ENCODE results near the gene GSC2.
"Not testable (repeated sequence)": the region's sequence is repeated elsewhere in the genome, so short reads cannot be mapped to it uniquely, and the experiment has no call there.

The GSC2 gene

GRCh38 chr22:19167106-19167869 is 17.2 kb upstream of the GSC2 start:
- DNase-seq (ENCODE audit: low read depth, low spot score): no peak
- in situ Hi-C loops (cut with HindIII; ENCODE audit: low sequenced_read_pairs): no loop called here
- no peak for TF ChIP-seq CTCF (IDR thresholded peaks at IDR 0.05; ENCODE audit: low read depth, low read length)
- H3K4me3 ChIP-seq (ENCODE audit: low read depth, low read length): no peak overlapping the region

GRCh38 chr22:19166421-19166820 is 16.3 kb upstream of the GSC2 start:
- no peak for TF ChIP-seq CTCF (IDR thresholded peaks at IDR 0.05; ENCODE audit: low read depth, low read length)
- in situ Hi-C loops (cut with HindIII; ENCODE audit: low sequenced_read_pairs): no loop called here
- no peak overlapping the region for H3K4me3 ChIP-seq (ENCODE audit: low read depth, low read length)
- DNase-seq (ENCODE audit: low read depth, low spot score): no peak

- no peak overlapping the region for H3K4me3 ChIP-seq (ENCODE audit: low read depth, low read length)
- in situ Hi-C loops (cut with HindIII; ENCODE audit: low sequenced_read_pairs): no loop called here
- no peak for DNase-seq (ENCODE audit: low read depth, low spot score)
- TF ChIP-seq CTCF (IDR thresholded peaks at IDR 0.05; ENCODE audit: low read depth, low read length): no peak
Observed at GRCh38 chr22:19164425-19164824, 14.3 kb upstream of the GSC2 start.

- DNase-seq (ENCODE audit: low read depth, low spot score); H3K4me3 ChIP-seq (ENCODE audit: low read depth, low read length); in situ Hi-C loops (cut with HindIII; ENCODE audit: low sequenced_read_pairs): not testable (repeated sequence)
Observed at GRCh38 chr22:19158649-19159048, 8.6 kb upstream of the GSC2 start.

- in situ Hi-C loops (cut with HindIII; ENCODE audit: low sequenced_read_pairs); DNase-seq (ENCODE audit: low read depth, low spot score); H3K4me3 ChIP-seq (ENCODE audit: low read depth, low read length): not testable (repeated sequence)
Observed at GRCh38 chr22:19156109-19156508, 6.0 kb upstream of the GSC2 start.

- no peak overlapping the region for H3K4me3 ChIP-seq (ENCODE audit: low read depth, low read length)
- in situ Hi-C loops (cut with HindIII; ENCODE audit: low sequenced_read_pairs): no loop called here
- DNase-seq (ENCODE audit: low read depth, low spot score): no peak
- TF ChIP-seq CTCF (IDR thresholded peaks at IDR 0.05; ENCODE audit: low read depth, low read length): no peak
Observed at GRCh38 chr22:19152942-19153883, 3.1 kb upstream of the GSC2 start.

GRCh38 chr22:19151329-19152191 is 1.5 kb upstream of the GSC2 start:
- no peak overlapping the region for H3K4me3 ChIP-seq (ENCODE audit: low read depth, low read length)
- no peak for DNase-seq (ENCODE audit: low read depth, low spot score)
- TF ChIP-seq CTCF (IDR thresholded peaks at IDR 0.05; ENCODE audit: low read depth, low read length): no peak
- in situ Hi-C loops (cut with HindIII; ENCODE audit: low sequenced_read_pairs): no loop called here
